HCT116 (cell line): Measurements from ENCODE around the gene RIN1.

ENCODE experiments used
- CTCF ChIP-seq, 3 experiments: fragments of 200-600 bp in 1 of 3; sonication (generic) in 1 of 3; IDR thresholded peaks in 2 of 3; conservative IDR thresholded peaks in 1 of 3; 2 replicates each; pipeline ENCODE4 v1.5.1; 2012 to 2017; ENCODE audit warnings: low read depth in 2 of 3, low read length in 2 of 3, antibody characterized with exemption in 1 of 3, borderline replicate concordance in 1 of 3, control low read depth in 1 of 3, mild to moderate bottlenecking in 1 of 3, mixed read lengths in 1 of 3, mixed run types in 1 of 3, moderate library complexity in 1 of 3; ENCODE audit not compliant: insufficient read depth in 1 of 3
- FOSL1 ChIP-seq: IDR thresholded peaks from 2 replicates; pipeline ENCODE4 v1.6.1; 2012; ENCODE audit warnings: low read depth
- JUND ChIP-seq: IDR thresholded peaks from 2 replicates; pipeline ENCODE4 v1.6.1; 2012
- REST ChIP-seq: IDR thresholded peaks from 2 replicates; pipeline ENCODE4 v1.6.1; 2012; ENCODE audit warnings: low read depth

DNA sequence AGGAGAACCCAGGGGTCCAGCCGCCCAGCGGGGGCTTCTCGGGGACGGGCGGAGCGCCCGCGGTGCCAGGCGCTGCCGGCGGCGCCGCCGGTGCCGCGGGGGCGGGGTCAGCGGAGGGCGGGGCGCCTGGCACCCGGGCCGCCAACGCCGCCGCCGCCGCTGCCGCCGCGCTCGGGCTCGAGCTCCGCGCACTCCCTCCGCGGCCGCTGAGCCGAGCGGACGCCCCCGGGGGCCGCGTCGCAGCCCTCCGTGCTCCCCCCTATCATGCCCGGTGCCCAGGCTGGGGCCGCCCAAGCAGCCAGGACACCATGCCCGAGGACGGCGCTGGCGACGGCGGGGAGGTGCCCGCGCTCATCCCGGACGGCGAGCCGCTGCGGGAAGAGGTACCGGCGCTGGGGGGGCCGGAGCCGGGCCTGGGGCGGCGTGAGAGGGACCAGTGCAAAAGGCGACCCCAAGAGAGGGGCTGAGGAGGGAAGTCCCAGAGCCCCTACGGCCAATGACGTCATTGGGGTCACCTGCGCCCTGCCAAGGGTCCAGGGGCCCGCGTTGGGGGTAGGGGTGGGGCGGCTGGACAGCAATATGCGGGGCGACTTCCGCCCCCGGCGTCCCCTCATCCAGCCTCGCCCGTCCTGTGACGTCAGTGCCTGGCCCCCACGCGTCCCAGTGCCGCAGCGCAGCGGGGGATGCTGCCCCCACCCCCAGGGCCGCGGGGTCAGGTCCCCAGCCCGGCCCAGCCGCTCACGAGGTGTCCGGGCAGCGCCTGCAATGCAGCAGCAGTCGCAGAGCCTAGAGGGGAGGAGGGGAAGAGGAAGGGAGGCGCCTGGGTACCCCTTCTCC is 44.3 kb downstream of the RIN1 start, which contains the start of gene TMEM151A:
- TF ChIP-seq JUND (no peak), CTCF (IDR thresholded peaks at IDR 0.05 in 2 of 3, conservative IDR thresholded peaks at IDR 0.05 in 1 of 3; ENCODE audit: borderline replicate concordance in 1 of 3, insufficient read depth in 1 of 3, low read depth in 2 of 3, low read length in 2 of 3) (no peak), REST (no peak), FOSL1 (no peak)
